D721Med (cell line): ENCODE measurements around the gene SH2D3C.
A peak's percentile ranks its signal among the peaks of the same experiment; 100 is the strongest.
"Not testable (repeated sequence)": the region's sequence is repeated elsewhere in the genome, so short reads cannot be mapped to it uniquely, and the experiment has no call there.

ENCODE experiments used
- DNase-seq: peaks from one replicate; pipeline ENCODE4 v3.0.0; 2011; ENCODE audit warnings: low spot score; ENCODE audit not compliant: insufficient read length
- FAIRE-seq: peaks from 2 replicates; lab custom pipeline; 2011; peaks lifted over from hg19 to GRCh38; lab: Jason Lieb, UNC
- CTCF ChIP-seq: IDR thresholded peaks from 2 replicates; pipeline ENCODE4 v1.5.1; 2012; ENCODE audit warnings: mild to moderate bottlenecking, control low read depth; ENCODE audit not compliant: insufficient read depth; ENCODE audit errors: missing control alignments

Gene SH2D3C

GRCh38 chr9:127788337-127789011 is 10.0 kb upstream of the SH2D3C start:
- no peak for TF ChIP-seq CTCF
- FAIRE-seq (no peak), DNase-seq (no peak)

GRCh38 chr9:127786773-127787104 is 8.3 kb upstream of the SH2D3C start:
- no peak for FAIRE-seq
- DNase-seq = no peak
- TF ChIP-seq CTCF = no peak

- peak; percentile 78 for DNase-seq
- FAIRE-seq = no peak
- no peak for TF ChIP-seq CTCF
Measured at GRCh38 chr9:127785933-127786772, 7.7 kb upstream of the SH2D3C start, which contains the start of gene CDK9. Gene CDK9 (plus strand): TSS chr9:127786034. CDS start chr9:127786149, 115 bp downstream.

- TF ChIP-seq CTCF = peak; percentile 61
- DNase-seq (peak; percentile 98), FAIRE-seq (no peak)
Measured at GRCh38 chr9:127785023-127785932, 6.8 kb upstream of the SH2D3C start.

- TF ChIP-seq CTCF = no peak
- no peak for DNase-seq
Measured at GRCh38 chr9:127783111-127784008, 4.9 kb upstream of the SH2D3C start.

GRCh38 chr9:127781806-127782205 is 3.3 kb upstream of the SH2D3C start:
- no peak for TF ChIP-seq CTCF
- FAIRE-seq = no peak

More at GRCh38 chr9:127783111-127784008, 4.9 kb upstream of the SH2D3C start:
- FAIRE-seq = no peak

GRCh38 chr9:127780909-127781308 is 2.4 kb upstream of the SH2D3C start:
- not testable (repeated sequence) for FAIRE-seq, DNase-seq

More at GRCh38 chr9:127781806-127782205, 3.3 kb upstream of the SH2D3C start:
- DNase-seq = no peak
